Testis (tissue), 3 donors: Measurements from ENCODE around the gene ZNF516. TPM values are rescaled to one million over a fixed set of nuclear protein-coding genes. Genes with fewer than 3 reads are reported as not detected.

ENCODE experiments used
- DNase-seq: peaks from one replicate; pipeline ENCODE4 v3.0.0-alpha.2; 2019
- H3K27ac ChIP-seq, 2 donors: fragments of 200-600 bp; sonication (generic); one replicate each; pipeline ENCODE4 v1.5.1; 2019
- H3K27me3 ChIP-seq: fragments of 200-600 bp; sonication (generic); one replicate; pipeline ENCODE4 v1.5.1; 2019
- H3K36me3 ChIP-seq: fragments of 200-600 bp; sonication (generic); one replicate; pipeline ENCODE4 v1.5.1; 2017; ENCODE audit warnings: low read depth; ENCODE audit errors: missing control alignments
- H3K4me1 ChIP-seq: fragments of 200-600 bp; sonication (generic); one replicate; pipeline ENCODE4 v1.5.1; 2019
- H3K4me3 ChIP-seq, 2 donors: fragments of 200-600 bp; sonication (generic); one replicate each; pipeline ENCODE4 v1.5.1; 2017 to 2019
- H3K9me3 ChIP-seq: fragments of 200-600 bp; sonication (generic); one replicate; pipeline ENCODE4 v1.5.1; 2017
- POLR2A ChIP-seq: fragments of 450-650 bp; IDR thresholded peaks from one replicate; pipeline ENCODE4 v1.6.1; 2017; ENCODE audit warnings: antibody characterized with exemption, mild to moderate bottlenecking, moderate library complexity
- WGBS, 2 donors: methylation state at CpG; one replicate each; pipeline ENCODE4 v1.1.5; 2018; 5-methylcytosine and 5-hydroxymethylcytosine counted together
- intact Hi-C: fragments of 100-400 bp; cut with DNase I; formaldehyde crosslinking; loops from one replicate; pipeline ENCODE4 v1.15.1; 2023; ENCODE audit warnings: low total_unique reads
- polyA plus RNA-seq: library from polyadenylated mRNA; stranded (reverse); fragments of 350-450 nt; fragmentation: Illumina TruSeq; extraction: RNeasy Lipid Tissue Mini Kit (QIAGEN cat#74804); gene quantifications from one replicate; pipeline ENCODE4 v1.2.3, GENCODE V29; 2014; ENCODE audit warnings: low read depth, low replicate concordance; ENCODE audit not compliant: insufficient read depth
- total RNA-seq, 2 donors: library from RNA; depleted of rRNA; stranded (reverse); fragments of >200 nt; gene quantifications; one replicate each; pipeline ENCODE4 v1.2.3, GENCODE V29; 2016
- TF ChIP-seq, protein P1 (sequence below), 3 experiments: fragments of 450-650 bp in 2 of 3; fragments of 200-600 bp in 1 of 3; sonication (generic) in 1 of 3; IDR thresholded peaks; one replicate each; pipeline ENCODE4 v1.5.1; 2016 to 2019; ENCODE audit warnings: antibody characterized with exemption in 3 of 3, mild to moderate bottlenecking in 2 of 3, moderate library complexity in 1 of 3

ZNF516 gene
- total and polyA plus RNA-seq, 3 donors from 2014 or later = 79.0 to 212 (median 189) TPM

DNA sequence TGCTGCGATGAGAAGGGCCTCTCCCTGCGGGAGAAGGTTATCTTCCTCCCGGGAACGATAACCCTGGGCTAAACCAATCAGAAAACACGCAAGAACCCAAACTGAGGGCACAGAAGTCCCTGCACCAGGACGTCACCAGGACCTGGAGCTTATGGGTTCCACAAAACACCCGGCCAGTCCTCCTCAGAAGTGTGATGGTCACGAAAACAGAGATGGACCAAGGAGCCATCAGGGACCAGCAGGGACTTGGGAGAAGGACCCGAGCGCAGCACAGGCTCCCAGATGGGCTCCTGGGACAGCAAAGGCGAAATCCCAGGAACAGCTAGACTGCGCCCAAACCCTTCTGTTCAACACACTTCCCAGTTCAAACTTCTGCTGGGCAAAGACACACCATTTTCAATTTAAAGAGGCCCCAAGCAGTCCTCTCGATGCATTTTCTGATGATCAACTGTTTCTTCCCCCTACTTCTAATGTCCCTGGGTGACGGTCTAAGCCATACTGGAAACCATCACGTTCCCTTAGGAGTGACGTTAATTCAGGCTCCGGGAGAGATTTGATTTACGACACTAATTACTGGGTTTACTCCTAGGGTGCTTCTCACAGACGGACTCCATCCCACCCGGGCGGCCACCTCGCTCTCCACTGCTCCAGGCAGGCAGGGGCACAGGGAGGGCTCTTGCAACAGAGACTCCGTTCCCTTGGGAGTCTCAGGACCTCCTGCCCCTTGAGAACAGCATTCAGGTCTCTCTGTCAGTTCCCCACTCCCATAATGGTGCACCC, 29.2 kb downstream of the ZNF516 start:
- Histone ChIP-seq H3K27ac (peak overlapping the region in 1 of 2 donors; percentile 15), H3K4me1 (peaks cover 55% of the 10 kb centered on the region), H3K27me3 (no peaks in the 10 kb centered on the region), H3K36me3 (no peaks in the 10 kb centered on the region), H3K4me3 (no peak overlapping the region), H3K9me3 (no peaks in the 10 kb centered on the region)
- 72 to 79% methylated on average over 18 to 23 of the region's 23 CpGs for WGBS, 2 donors
- DNase-seq = no peak
- TF ChIP-seq, protein P1, sequence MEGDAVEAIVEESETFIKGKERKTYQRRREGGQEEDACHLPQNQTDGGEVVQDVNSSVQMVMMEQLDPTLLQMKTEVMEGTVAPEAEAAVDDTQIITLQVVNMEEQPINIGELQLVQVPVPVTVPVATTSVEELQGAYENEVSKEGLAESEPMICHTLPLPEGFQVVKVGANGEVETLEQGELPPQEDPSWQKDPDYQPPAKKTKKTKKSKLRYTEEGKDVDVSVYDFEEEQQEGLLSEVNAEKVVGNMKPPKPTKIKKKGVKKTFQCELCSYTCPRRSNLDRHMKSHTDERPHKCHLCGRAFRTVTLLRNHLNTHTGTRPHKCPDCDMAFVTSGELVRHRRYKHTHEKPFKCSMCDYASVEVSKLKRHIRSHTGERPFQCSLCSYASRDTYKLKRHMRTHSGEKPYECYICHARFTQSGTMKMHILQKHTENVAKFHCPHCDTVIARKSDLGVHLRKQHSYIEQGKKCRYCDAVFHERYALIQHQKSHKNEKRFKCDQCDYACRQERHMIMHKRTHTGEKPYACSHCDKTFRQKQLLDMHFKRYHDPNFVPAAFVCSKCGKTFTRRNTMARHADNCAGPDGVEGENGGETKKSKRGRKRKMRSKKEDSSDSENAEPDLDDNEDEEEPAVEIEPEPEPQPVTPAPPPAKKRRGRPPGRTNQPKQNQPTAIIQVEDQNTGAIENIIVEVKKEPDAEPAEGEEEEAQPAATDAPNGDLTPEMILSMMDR (IDR thresholded peaks at IDR 0.05) = no peak
- no peak for TF ChIP-seq POLR2A
- intact Hi-C loops = no loop called here

- no peak for DNase-seq
- Histone ChIP-seq H3K36me3 (no peaks in the 10 kb centered on the region), H3K27me3 (no peaks in the 10 kb centered on the region), H3K27ac (peak overlapping the region in 1 of 2 donors; percentile 15), H3K4me1 (peaks cover 53% of the 10 kb centered on the region), H3K9me3 (no peaks in the 10 kb centered on the region), H3K4me3 (no peak overlapping the region)
- intact Hi-C loops = no loop called here
- TF ChIP-seq POLR2A = no peak
- WGBS, 2 donors = 83 to 86% methylated on average over 16 to 19 of the region's 19 CpGs
Observed at GRCh38 chr18:76464281-76465259, 30.5 kb downstream of the ZNF516 start.

GRCh38 chr18:76463872-76464271, 31.2 kb downstream of the ZNF516 start:
- intact Hi-C loops = no loop called here
- H3K9me3 ChIP-seq = no peaks in the 10 kb centered on the region
- DNase-seq = no peak
- no peak overlapping the region for H3K27ac ChIP-seq
- 89 to 90% methylated on average over 14 of the region's 14 CpGs for WGBS, 2 donors
- no peaks in the 10 kb centered on the region for H3K27me3 ChIP-seq
- H3K36me3 ChIP-seq = no peaks in the 10 kb centered on the region
- no peak overlapping the region for H3K4me3 ChIP-seq
- H3K4me1 ChIP-seq = peaks cover 53% of the 10 kb centered on the region
- TF ChIP-seq, protein P1 (IDR thresholded peaks at IDR 0.05) = no peak
- TF ChIP-seq POLR2A = no peak

GRCh38 chr18:76463358-76463757, 31.7 kb downstream of the ZNF516 start:
- no peaks in the 10 kb centered on the region for H3K9me3 ChIP-seq
- DNase-seq = no peak
- H3K27me3 ChIP-seq = no peaks in the 10 kb centered on the region
- H3K4me3 ChIP-seq = no peak overlapping the region
- peak overlapping the region in 1 of 2 donors; percentile 29 for H3K27ac ChIP-seq
- H3K4me1 ChIP-seq = peaks cover 53% of the 10 kb centered on the region
- intact Hi-C loops = no loop called here
- 95 to 97% methylated on average over 11 to 18 of the region's 18 CpGs for WGBS, 2 donors
- H3K36me3 ChIP-seq = no peaks in the 10 kb centered on the region
- TF ChIP-seq, protein P1 (IDR thresholded peaks at IDR 0.05) = no peak
- no peak for TF ChIP-seq POLR2A

DNA sequence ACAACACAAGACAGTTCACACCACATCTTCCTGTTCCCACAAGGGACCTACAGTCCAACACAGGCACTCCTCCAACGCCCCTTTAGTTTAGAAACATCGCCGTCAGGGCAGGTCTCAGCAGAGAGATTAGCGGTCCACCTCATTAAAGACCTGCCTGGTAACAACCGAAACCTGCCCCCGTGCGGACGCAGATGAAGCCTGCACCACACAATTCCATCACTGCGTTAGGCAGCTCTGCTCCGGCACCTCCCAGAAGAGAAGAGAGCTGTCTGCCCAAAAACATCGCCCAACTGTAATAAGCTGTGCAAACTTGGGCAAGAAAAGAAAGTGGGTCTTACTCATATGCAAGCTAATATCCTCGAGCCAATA, 32.7 kb downstream of the ZNF516 start:
- peak; percentile 61 for DNase-seq
- Histone ChIP-seq H3K4me1 (peaks cover 50% of the 10 kb centered on the region), H3K4me3 (no peak overlapping the region), H3K27ac (peak overlapping the region in 1 of 2 donors; percentile 29), H3K9me3 (no peaks in the 10 kb centered on the region), H3K36me3 (no peaks in the 10 kb centered on the region), H3K27me3 (no peaks in the 10 kb centered on the region)
- 59 to 66% methylated on average over 12 of the region's 12 CpGs for WGBS, 2 donors
- intact Hi-C loops = no loop called here
- TF ChIP-seq, protein P1 (IDR thresholded peaks at IDR 0.05) = peak in 1 of 3 experiments; percentile 11
- TF ChIP-seq POLR2A = no peak
